NCI-H2081 (cell line): ENCODE measurements around the gene CR2.
"Not testable (repeated sequence)": the region's sequence is repeated elsewhere in the genome, so short reads cannot be mapped to it uniquely, and the experiment has no call there.

Experiments
- DNase-seq, 2 experiments: peaks; one replicate each; lab custom pipeline; 2025; lab: John Stamatoyannopoulos, UW

The CR2 gene

GRCh38 chr1:207504438-207504837 lies 50.3 kb downstream of the CR2 start:
- DNase-seq, result no peak

- DNase-seq, result no peak
Observed at GRCh38 chr1:207510444-207510843, 56.3 kb downstream of the CR2 start.

GRCh38 chr1:207514890-207515289 lies 60.8 kb downstream of the CR2 start:
- no peak for DNase-seq

GRCh38 chr1:207516729-207517128 lies 62.6 kb downstream of the CR2 start:
- DNase-seq, result no peak

GRCh38 chr1:207518608-207519236 lies 64.6 kb downstream of the CR2 start:
- no peak for DNase-seq

- DNase-seq, result no peak
Observed at GRCh38 chr1:207519505-207520399, 65.6 kb downstream of the CR2 start.

GRCh38 chr1:207520400-207521345 lies 66.5 kb downstream of the CR2 start:
- DNase-seq, result not testable (repeated sequence)

GRCh38 chr1:207525239-207525638 lies 71.1 kb downstream of the CR2 start:
- DNase-seq, result not testable (repeated sequence)

GRCh38 chr1:207528401-207528800 lies 74.3 kb downstream of the CR2 start:
- DNase-seq, result not testable (repeated sequence)

GRCh38 chr1:207536263-207536662 lies 82.1 kb downstream of the CR2 start:
- DNase-seq, result not testable (repeated sequence)
